Endothelial cell of umbilical vein (primary cell): ENCODE measurements around the gene GLRX2.
"Not testable (repeated sequence)": the region's sequence is repeated elsewhere in the genome, so short reads cannot be mapped to it uniquely, and the experiment has no call there.

ENCODE experiments used
- CTCF ChIP-seq, 2 donors: IDR thresholded peaks; 1 replicate in 1 of 2; 2 replicates in 1 of 2; pipeline ENCODE4 v1.5.1; 2011; ENCODE audit warnings: low read length in 2 of 2, mild to moderate bottlenecking in 2 of 2, moderate library complexity in 2 of 2, control low read depth in 1 of 2, inconsistent platforms in 1 of 2, low read depth in 1 of 2; ENCODE audit not compliant: insufficient read depth in 1 of 2; ENCODE audit errors: extremely low read depth in 1 of 2
- EZH2 ChIP-seq: IDR thresholded peaks from 2 replicates; pipeline ENCODE4 v1.6.1; 2012; ENCODE audit warnings: borderline replicate concordance, low read depth, mild to moderate bottlenecking, moderate library complexity, low read length, inconsistent platforms; ENCODE audit not compliant: severe bottlenecking
- JUN ChIP-seq: IDR thresholded peaks from 2 replicates; pipeline ENCODE4 v1.6.1; 2011; ENCODE audit warnings: borderline replicate concordance, low read depth; ENCODE audit not compliant: insufficient read length, insufficient read depth
- POLR2A ChIP-seq: IDR thresholded peaks from 2 replicates; pipeline ENCODE4 v1.6.1; 2012; ENCODE audit warnings: low read depth, mild to moderate bottlenecking, control low read depth, low read length

- TF ChIP-seq EZH2; CTCF (IDR thresholded peaks at IDR 0.05; ENCODE audit: extremely low read depth in 1 of 2, insufficient read depth in 1 of 2, low read depth in 1 of 2, low read length in 2 of 2); POLR2A; JUN: not testable (repeated sequence)
Observed at GRCh38 chr1:193117167-193117566, 12.0 kb upstream of the GLRX2 start.
